Measurements from ENCODE around the gene MACROD2.
"Not testable (repeated sequence)": the region's sequence is repeated elsewhere in the genome, so short reads cannot be mapped to it uniquely, and the experiment has no call there.

MACROD2 gene

GRCh38 chr20:15336536-15336935 is 1341.2 kb downstream of the MACROD2 start:
- no peak for DNase-seq

GRCh38 chr20:15339264-15339663 is 1343.9 kb downstream of the MACROD2 start:
- no peak for DNase-seq

DNA sequence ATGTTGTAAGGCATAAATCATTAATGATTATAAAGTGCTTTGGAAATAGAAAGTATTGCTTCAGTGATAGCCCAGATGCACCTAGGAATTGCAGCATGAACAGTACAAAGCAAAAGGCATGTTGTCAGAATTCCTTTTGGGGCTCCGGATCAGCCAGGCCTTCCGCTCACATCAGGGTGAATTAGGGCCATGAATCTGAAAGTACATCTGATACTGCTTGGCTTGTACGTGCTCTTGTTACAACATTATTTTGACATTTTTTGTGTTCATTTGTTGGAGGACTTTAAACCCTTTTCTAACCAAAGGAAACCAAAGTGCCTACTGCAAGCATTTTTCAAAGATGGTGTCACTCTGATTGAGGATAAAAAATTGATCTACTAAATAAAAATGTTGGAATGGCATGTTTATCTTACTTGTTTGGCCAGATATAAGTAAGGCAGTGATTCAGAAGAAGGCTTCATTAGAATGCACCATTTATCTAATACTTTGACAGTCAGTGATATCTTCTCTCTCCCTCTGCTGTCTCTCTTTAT is 1347.7 kb downstream of the MACROD2 start:
- DNase-seq, result no peak

GRCh38 chr20:15345287-15345686 is 1350.0 kb downstream of the MACROD2 start:
- DNase-seq, result no peak

DNA sequence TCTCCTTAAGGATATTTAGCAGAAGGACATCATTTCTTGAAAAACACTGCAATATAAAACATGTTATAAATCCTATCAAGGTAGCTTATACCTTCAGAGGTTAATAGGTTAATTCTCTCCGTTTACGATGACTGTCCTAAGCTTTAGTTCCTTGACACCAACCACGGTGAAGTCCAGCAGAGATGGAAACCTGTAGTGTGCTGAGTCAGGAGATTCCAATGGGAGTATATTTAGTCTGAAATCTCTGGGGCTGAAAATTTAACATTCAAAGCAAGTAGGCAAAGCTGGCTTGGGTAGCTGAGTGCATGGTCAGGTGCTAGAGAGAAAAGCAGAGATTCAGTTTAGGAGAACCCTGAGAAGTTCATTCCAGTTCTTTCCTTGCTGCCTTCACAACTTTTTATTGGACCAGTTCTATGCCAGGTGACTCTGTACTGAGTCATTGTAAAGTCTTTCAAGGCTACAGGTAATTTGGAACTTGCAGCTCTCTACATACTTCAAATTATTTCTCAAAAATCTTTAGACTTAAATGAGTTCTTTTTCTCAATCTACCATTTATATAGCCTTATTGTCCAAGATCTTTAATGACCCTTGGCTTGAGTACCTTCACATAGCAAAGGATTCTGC is 1351.5 kb downstream of the MACROD2 start:
- DNase-seq, result no peak

- DNase-seq, result no peak
These were observed 1363.7 kb downstream of the MACROD2 start for GRCh38 chr20:15359056-15359455.

GRCh38 chr20:15362849-15363248 is 1367.5 kb downstream of the MACROD2 start:
- DNase-seq, result no peak

- DNase-seq, result no peak
These were observed 1369.5 kb downstream of the MACROD2 start for GRCh38 chr20:15364781-15365180.

- no peak for DNase-seq
These were observed 1375.1 kb downstream of the MACROD2 start for GRCh38 chr20:15370370-15370769.

- DNase-seq, result no peak
These were observed 1379.4 kb downstream of the MACROD2 start for GRCh38 chr20:15374682-15375081.

GRCh38 chr20:15375836-15376235 is 1380.5 kb downstream of the MACROD2 start:
- no peak for DNase-seq

- DNase-seq, result not testable (repeated sequence)
These were observed 1382.3 kb downstream of the MACROD2 start for GRCh38 chr20:15377603-15378002.

DNA sequence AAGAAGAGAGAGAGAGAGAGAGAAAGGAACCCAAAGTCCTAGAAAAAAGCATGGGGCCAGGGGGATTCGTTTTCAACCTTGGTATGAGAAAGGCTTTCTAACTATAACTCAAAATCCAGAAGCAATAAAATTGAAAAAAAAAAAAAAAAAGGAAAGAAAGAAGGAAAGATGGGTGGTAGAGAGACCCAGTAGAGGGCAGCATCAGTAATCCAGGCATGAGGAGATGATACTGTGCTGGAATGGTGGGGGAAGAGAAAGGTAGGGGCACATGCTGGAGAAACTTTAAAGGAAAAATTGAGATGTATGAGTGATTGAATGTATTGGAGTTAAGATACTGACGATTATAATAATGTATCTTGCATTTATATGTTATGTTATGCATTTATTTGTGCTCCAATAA is 1382.8 kb downstream of the MACROD2 start:
- no peak for DNase-seq

- no peak for DNase-seq
These were observed 1384.5 kb downstream of the MACROD2 start for GRCh38 chr20:15379681-15380296.

DNA sequence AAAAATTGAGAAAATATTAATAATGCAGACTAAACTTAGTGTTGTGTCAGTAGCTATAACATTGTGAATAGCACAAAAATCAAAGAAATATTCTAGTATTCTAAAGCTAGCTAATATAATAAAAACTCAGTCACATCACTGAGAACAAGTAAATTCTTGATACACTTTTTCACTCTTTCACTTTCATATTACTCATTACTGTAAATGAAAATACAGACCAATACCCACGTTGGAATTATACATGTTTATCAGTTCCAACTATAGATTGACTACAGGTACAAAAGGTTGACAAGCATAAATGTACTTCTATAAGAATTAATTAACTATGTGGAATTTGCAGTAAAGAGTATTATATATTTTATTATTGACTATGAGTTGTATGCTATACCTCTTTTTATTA is 1385.5 kb downstream of the MACROD2 start:
- no peak for DNase-seq

GRCh38 chr20:15387228-15387627 is 1391.9 kb downstream of the MACROD2 start:
- no peak for DNase-seq

GRCh38 chr20:15395457-15395856 is 1400.1 kb downstream of the MACROD2 start:
- no peak for DNase-seq

- no peak for DNase-seq
These were observed 1400.7 kb downstream of the MACROD2 start for GRCh38 chr20:15396026-15396425.

- no peak for DNase-seq
These were observed 1401.6 kb downstream of the MACROD2 start for GRCh38 chr20:15396900-15397299.

DNA sequence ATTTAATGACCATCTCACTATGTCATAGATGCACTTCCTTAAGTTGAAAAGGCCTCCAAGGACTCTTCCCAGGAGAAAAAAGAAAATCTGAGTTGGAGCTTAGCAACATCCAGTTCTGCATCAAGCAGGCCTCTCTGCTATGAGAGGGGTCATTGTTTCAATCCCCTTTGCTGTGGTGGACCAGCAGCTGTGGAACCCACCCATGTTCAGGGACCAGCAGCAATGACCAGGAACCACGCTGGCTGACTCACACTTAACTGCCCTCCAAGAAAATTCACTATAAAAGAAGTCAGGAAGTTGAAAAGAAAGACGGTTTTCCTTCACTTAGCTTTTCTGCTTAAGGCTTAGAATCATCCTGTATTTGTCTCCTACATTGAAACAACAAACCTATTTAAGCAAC is 1404.5 kb downstream of the MACROD2 start:
- no peak for DNase-seq

- no peak for DNase-seq
These were observed 1410.8 kb downstream of the MACROD2 start for GRCh38 chr20:15406072-15406471.

DNA sequence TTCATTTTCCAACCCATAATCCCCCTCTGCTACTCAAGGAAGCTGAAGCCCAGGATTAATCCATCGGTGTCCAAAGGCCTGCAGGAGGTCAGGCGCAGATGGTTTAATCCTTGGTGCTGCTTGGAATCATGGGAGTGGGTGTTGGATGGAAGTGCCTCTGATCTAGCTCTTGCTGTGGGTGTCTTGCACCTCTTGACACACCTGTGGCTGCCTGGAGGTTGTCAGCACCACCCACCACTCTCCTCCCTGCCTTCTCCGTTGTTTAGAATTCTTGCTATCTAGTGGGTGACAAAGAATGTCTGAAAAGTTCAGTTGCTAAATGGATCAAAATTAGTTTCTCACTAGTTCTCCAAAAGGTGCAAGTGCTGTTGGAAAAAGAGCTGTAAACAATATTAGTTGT is 1416.5 kb downstream of the MACROD2 start:
- no peak for DNase-seq

DNA sequence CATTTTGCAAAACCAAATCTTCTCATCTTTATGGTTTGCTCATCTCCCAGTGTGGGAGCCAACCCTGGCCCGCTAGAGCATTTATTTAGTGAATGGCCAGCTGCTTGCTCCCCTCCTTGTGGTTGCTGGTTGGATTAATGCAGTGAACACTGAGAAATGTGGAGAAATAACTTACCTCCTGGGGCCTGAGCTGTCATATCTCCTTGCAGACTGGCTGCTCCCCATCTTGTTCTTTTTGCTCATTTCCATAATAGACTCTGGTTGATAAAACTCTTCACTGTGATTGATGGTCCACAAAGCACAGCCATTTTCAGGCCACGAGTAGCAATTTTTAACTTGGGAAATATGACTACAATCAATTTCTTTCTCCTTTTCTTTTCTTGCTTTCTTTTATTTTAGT is 1420.6 kb downstream of the MACROD2 start:
- no peak for DNase-seq

DNA sequence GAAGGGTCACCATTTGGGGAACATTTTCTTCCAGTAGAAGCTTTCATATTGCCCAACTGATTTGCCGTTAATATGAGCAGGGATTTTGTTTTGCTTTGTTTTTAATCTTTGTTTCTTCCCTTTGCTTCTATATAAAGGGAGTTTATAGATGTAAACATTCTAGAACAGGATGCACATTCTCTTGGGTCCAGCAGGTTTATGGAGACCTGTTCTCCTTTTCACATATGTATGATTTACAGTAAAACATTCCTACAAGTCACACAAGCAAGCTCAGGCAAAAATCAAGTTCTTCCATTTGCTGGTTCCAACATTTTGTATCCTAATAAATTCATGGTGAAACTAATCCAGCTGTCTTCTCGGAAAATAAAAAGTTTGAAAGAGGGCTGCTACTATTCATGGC is 1424.5 kb downstream of the MACROD2 start:
- no peak for DNase-seq

GRCh38 chr20:15422966-15423365 is 1427.7 kb downstream of the MACROD2 start:
- no peak for DNase-seq
